Endometrial microvascular endothelial cells (primary cell): ENCODE measurements around the gene HNRNPH3. TPM values are rescaled to one million over a fixed set of nuclear protein-coding genes. Genes with fewer than 3 reads are reported as not detected.

ENCODE experiments used
- in situ Hi-C: cut with HindIII; loops from 2 replicates; pipeline ENCODE4 v1.10.0; 2017; ENCODE audit warnings: low sequenced_read_pairs, low pct_unique_long_range_greater_than_20kb; ENCODE audit errors: inconsistent ontology term
- total RNA-seq: library from RNA; depleted of rRNA; stranded (reverse); fragments of >200 nt; gene quantifications from one replicate; pipeline ENCODE4 v1.2.3, GENCODE V29; 2015; ENCODE audit errors: inconsistent ontology term

HNRNPH3 gene
- total RNA-seq, 1 donor from 2014 or later, result 54.4 TPM

DNA sequence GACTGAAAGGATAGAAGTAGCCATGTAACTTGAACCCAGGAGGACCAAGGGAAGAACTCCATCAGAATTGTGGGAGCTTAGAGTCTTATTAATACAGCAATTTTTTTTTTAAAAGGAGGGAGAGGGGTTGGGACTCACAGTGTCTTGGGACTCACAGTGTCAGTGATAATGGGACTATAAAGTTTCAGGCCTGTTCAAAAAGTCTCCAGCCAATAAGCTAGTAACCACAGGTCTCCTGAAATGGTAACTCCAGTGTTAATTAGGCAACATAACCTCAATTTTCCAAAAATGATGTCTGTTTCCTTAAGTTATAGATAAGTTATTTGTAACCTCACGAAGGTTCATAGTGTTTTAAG lies 2.4 kb upstream of the HNRNPH3 start:
- in situ Hi-C loops, result no loop called here

DNA sequence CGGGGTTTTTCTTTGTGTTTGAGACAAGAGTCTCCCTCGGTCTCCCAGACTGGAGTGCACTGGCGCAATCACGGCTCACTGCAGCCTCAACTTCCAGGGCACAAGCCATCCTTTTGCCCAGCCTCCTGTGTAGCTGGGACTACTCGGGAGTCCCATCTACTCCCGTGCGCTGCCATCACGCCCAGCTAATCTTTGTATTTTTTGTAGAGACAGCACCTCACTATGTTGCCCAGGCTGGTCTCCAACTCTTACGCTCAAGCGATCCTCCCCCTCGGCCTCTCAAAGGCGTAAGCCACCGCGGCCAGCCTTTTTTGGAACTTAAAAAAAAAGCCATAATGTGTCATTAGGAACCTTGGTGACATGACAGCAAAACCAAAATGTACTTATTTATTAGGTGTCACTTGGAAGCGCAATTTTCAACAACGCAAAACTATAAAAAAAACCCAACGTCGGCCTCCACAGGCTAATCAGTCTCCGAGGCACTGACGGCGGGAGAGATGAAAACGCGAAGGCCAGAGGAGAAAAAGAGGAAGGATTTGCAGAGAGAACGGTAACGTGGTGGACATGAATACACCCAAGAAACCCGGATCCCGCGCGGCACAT lies 911 bp upstream of the HNRNPH3 start:
- in situ Hi-C loops, result no loop called here

DNA sequence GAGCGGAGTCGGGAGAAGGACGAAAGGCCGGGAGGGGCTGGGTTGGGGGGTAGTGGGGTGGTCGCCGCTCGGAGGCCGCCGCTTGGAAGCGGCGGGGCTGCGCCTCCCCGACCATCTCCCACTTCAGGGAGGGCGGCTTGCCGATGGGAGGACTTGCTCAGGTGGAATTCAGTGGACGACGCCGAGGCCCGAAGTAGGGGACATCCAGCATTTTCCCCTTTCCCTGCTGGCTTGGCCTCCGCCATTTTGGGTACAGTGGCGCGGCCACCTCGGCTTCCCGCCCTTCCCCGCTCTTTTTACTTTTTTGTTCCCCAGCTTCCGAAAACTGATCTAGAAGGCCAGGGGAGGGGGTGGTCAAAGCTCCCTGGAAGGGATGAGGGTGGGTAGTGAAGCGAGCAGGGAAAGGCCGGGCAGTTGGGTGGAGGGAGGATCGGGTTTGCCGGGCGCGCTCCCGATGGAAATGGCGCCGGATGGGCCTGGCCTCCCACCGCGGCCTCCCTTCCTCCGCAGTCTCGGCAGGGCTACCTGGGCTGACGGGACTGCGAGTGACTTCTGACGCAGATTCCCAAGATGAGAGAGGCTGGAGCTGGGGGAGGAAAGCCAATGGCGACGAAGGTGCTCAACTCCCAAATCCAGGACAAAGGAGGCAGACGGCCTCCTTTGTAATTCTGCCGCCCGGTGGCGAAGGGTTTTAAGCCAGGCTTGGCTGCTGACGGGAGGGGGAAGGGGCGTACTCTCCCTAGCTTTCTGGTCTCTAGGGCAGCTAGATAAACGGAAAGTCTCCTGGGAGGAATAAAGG lies 594 bp downstream of the HNRNPH3 start, which contains the start of gene PBLD:
Gene PBLD (minus strand): TSS at position 670 of the 799 bp plus-strand sequence. CDS start 26,084 bp downstream, outside the sequence.
- in situ Hi-C loops, result no loop called here

DNA sequence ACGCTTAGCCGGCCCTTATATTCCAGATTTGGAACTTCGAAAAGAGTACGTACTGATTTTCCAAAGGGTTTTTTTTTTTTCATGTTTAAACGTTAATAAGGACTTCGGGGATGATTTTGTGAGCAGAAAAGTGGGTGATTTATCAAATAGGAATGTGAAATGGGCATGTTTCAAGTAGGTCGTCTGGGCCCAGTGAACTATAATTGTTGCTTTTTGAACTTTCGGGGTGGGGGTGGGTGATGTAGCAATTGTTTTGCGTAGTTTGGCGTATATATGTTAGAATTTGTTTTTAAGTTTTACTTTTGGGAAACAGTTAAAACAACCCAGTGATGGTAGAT lies 1.2 kb downstream of the HNRNPH3 start:
- in situ Hi-C loops, result no loop called here

DNA sequence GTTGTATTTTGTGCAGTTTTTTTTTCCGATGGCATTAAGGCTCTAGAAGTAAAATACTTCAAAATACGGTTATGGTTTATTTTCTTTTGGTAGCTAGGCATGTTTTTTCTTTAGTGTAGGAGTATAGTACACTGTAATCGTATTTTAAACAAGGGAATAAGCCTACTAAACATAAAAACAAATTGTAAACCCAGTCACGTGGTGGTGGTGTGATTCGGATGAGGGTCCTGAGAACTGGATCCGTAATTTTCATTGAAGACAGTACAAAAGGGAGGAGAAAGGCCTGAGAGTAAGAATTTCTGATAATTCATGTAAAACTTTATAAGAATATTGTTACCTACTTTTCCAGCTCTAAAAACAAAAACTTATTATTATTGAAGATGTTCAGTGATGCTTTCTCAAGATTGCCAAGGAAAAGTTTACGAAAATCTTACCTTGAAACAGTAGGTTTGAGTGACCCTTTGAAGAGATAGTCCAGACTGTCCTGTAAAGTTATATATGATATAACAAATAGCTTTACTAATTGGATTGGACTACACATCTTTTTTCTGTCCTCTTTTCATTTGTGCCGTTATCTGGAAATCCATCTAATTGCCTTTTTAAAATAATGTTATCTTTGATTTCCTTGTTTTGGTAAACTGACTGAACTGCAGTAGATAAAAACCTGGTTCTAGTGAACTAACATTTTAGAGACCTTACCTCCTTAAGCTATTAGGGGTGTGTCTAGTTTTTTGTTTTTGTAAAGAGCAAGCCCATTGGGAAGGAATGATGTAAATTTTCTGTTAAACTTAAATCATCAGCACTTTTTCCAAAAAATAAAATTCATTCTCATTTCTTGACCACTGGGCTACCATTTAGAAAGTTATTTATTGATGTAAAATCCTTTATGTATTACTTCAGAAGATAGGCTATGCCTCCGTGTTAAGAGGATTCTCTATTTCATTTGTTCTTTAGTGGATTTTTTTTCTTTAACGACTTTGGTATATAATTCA lies 1.9 kb downstream of the HNRNPH3 start:
- in situ Hi-C loops, result no loop called here

DNA sequence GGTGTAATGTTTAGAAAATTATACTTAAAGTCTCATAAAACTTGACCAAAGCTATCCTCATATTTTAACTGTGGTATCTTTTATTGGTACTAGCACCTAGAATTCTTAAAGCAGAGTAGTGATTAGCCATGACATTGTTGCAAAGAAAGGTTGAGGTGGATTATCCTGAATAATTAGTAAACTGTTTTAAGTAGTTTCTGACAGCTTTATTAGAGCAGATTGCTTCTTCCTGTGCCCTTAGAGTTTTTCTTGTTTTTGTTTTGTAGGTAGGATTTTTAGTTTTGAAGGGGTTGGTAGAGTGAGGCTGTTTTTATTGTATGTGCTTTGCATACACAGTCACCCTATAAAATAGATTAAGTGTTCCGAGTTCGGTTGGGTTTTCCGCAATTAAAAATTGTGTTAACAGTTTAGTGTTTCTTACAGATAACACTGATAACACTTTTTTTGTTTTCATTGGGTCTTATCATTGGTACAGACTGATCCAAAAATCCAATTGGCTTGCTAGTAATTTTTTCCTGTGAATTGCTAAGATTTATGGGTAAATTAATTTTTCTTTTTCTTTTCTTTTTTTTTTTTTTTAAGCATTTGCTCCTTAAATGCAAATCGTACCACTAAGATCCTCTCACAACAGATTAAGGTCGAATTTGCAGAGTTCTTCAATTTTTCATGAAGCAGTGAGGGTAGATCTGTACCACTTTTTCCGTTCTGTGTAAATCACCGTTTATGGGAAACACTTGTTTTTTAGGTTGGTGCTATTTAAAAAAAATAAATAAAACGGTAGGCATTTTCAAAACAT lies 3.0 kb downstream of the HNRNPH3 start:
- in situ Hi-C loops, result no loop called here

DNA sequence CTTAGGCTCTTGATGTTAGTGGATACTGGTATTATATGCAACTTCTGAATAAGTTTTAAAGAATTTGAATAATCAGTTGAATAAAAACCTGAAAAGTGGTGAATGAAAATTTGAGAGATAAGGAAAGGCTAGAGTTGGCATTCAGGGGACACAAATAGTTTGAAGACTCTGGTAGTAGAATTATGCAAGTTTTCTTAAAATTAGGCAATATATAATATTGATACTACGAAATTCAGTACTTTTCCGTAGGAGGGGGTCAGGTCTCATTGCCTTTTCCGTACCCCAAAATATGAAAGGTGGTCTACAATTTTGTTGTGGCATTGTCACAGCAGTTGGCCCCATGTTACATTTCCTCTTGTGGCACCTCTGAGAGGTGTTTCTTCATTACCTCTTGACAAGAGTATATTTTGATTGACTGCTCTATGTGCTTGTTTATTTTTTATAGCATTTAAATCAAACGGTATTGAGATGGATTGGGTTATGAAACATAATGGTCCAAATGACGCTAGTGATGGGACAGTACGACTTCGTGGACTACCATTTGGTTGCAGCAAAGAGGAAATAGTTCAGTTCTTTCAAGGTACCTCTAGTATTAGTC lies 5.0 kb downstream of the HNRNPH3 start:
- in situ Hi-C loops, result no loop called here

DNA sequence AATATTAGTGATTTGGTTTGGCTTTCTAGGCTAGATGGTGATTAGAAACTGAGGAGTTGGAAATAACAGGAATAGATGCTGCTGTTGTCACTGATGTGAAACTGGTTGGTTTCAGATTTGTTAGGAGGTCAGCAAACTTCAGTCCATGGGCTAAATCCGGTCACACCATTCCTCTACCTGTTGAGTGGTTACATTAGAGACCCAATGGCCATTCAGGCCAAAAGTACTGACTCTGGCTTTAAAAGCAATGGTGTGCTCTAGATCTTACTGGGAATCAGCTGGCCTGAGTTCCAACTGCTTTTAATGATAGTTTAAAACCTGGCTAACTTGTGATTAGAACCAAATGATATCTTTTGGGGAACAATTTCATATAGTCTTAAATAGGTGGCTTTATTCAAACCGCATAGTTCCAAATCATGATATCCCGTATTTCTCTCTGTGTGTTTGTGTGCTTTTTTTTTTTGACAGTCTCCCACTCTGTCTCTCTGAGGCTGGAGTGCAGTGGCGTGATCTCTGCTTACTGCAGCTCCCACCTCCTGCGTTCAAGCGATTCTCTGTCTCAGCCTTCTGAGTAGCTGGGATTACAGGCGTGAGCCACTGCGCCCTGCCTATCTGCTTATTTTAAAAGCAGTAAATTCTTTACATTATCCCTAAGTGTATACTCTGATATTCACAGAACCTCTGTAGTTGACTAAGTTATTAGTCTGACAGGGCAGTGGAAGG lies 8.7 kb downstream of the HNRNPH3 start:
- in situ Hi-C loops, result no loop called here

DNA sequence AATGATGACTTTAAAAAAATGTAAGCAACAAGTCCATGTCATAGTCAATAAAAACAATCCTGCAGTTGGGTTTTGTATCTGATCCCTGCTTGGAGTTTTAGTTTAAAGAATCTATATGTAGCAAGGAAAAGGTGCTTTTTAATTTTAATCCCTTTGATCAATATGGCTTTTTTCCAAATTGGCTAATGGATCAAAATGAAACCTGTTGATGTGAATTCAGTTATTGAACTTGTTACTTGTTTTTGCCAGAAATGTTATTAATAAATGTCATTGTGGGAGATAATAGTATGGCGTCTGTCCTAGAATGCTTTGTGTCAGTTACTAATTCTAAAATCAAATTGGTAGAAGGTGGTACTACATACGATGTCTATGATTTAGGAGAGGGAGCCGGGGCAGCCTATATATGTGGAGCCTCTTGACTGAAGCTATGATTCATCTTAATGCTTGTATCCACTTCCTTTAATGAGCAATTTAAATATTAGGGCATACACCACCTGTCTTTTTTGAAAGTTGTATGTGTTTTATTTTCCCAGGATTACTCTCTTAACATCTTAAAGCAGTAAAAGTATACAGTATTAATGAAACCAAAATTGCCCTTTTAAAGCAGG lies 11.1 kb downstream of the HNRNPH3 start:
- in situ Hi-C loops, result no loop called here

DNA sequence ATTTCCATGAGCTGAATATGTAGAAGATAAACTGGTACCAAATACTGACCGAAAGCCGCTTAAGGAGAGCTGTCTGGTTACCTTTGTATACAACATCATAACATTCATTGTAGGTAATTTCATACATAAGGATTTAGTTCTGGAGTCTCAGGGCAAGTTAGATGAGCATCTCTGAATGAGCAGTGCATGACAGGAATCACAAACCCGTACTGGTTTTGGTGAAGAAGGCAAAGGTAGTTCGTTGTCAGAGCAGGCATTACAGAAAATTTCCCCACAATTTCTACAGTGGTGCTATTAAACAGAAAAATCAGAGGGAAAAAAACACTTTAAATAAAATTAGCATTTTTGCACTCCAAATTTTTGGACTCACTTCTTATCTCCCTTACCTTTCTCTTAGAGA lies 13.8 kb downstream of the HNRNPH3 start:
- in situ Hi-C loops, result no loop called here

DNA sequence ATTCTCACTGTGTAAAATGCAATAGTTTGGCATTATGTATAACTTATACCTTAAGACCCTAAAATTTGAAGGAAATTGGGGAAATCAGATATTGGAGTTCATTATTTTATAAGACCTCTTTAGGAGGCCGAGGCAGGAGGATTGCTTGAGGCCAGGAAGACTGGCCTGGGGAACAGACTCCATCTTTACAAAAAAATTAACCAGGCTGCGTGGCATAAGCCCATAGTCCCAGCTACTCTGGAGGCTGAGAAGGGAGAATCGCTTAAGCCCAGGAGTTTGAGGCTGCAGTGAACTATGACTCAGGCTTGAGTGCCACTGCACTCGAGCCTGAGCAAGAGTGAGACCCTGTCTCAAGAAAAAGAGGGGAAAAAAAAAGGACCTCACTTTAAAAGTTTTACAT lies 14.9 kb downstream of the HNRNPH3 start:
- in situ Hi-C loops, result no loop called here

DNA sequence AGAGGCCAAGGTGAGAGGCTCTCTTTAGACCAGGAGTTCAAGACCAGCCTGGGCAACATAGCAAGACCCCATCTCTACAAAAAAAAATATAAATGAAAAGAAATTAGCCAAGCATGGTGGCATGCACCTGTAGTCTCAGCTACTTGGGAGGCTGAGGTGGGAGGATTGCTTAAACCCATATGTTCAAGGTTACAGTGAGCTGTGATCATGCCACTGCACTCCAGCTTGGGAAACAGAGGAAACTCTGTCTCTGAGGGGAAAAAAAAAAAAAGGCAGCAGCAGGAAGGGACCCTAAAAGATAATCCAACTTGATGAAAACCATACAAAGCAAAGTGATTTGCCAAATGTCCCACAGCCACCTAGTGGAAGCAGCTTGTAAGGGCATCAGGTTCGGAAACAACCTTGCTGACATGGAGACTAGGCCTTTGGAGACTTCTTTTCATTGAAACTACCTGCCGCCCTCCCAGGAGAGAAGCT lies 16.4 kb downstream of the HNRNPH3 start:
- in situ Hi-C loops, result no loop called here

DNA sequence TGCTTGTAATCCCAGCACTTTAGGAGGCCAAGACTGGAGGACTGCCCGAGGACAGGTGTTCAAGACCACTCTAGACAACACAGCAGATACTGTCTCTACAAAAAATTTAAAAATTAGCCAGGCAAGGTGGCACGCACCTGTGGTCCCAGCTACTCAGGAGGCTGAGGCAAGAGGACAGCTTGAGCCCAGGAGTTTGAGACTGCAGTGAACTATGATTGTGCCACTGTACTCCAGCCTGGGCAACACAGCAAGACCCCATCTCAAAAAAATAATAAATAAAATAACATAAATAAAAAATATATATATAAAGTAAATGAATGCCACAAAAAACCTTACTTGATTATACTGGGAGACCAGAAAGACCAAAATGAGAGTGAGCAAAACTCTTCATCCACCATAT lies 21.7 kb downstream of the HNRNPH3 start:
- in situ Hi-C loops, result no loop called here

DNA sequence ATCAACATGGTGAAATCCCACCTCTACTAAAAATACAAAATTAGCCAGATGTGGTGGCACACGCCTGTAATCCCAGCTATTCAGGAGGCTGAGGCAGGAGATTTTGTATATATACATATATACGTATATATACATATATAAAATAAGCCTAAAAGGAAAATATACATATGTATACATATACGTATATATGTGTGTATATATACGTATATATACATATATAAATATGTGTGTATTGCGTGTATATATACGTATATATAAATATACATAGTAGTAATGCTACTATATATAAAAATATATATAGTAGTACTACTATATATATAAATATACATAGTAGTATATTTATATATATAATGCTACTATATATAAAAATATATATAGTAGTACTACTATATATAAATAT lies 27.3 kb downstream of the HNRNPH3 start:
- in situ Hi-C loops, result no loop called here

DNA sequence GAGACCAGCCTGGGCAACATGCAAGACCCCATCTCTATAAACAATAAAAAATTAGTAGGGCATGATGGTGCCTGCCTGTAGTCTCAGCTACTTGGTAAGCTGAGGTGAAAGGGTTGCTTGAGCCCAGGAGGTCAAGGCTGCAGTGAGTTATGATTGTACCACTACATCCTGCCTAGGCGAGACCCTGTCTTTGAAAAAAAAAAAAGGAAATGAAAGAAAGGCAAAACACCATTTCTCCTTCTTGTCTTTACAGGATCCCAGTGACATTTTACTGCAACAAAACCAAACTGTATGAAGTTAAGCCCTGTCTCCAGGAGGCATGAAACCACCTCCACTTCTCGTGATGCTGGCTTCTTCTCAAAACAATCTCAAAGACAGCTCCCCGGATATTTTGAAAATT lies 30.7 kb downstream of the HNRNPH3 start:
- in situ Hi-C loops, result no loop called here

DNA sequence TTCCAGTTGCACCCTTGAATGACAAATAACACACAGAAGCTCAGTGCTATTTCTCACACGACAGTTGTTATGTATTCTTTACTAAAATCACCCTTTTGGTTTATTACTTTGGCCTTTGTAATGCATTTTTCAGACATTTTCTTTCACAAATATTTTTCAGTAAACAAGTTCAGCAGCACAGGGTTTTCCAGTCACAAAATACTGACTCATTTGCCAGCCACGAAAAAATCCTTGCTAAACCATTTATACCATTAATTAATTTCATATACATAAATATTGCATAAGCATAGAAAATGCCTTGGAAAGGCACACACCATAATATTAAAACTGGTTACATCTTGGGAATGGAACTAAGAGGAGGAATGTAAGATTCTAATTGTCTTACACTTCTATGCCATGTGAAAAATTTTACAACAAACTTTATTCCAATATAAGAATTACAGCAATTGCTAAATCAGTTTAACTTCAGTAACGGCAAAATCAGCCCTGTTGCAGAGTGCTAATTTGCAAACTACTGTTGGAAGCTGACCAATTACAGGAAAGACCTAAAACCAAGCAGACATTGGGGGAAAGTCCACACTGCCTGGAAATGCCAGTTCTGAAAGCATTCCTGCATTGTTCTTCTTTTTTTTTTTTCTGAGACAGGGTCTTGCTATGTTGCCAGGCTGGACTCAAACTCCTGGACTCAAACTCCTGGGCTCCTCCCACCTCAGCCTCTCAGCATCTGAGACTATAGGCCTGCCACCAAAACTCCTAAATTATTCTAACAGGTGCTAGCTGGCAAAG lies 32.4 kb downstream of the HNRNPH3 start:
- in situ Hi-C loops, result no loop called here

DNA sequence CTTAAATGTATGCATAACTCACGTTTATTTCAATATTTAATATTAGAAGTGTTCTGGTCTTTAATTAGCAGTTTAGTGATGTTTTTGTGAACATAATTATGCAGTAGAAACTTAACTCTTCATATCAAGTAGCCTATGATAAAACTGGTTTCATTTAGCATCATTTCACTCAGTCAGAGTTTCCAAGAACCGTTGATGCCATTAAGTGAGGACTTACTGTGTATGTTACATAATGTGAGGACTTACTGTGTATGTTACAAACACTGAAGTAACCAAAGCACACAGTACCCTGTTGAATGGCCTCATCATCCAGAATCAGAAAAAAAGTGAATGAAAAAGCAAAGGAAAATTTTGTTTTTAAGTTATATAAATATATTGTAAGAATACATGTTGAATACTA lies 33.7 kb downstream of the HNRNPH3 start:
- in situ Hi-C loops, result no loop called here
